NCI-H82 treated with DMSO at 0.1 percent for 48 hours (cell line): ENCODE data around the gene METTL1.

Experiments used
- DNase-seq: peaks from one replicate; lab custom pipeline; 2025; ENCODE audit not compliant: unreplicated experiment; lab: John Stamatoyannopoulos, UW

The METTL1 gene

DNA sequence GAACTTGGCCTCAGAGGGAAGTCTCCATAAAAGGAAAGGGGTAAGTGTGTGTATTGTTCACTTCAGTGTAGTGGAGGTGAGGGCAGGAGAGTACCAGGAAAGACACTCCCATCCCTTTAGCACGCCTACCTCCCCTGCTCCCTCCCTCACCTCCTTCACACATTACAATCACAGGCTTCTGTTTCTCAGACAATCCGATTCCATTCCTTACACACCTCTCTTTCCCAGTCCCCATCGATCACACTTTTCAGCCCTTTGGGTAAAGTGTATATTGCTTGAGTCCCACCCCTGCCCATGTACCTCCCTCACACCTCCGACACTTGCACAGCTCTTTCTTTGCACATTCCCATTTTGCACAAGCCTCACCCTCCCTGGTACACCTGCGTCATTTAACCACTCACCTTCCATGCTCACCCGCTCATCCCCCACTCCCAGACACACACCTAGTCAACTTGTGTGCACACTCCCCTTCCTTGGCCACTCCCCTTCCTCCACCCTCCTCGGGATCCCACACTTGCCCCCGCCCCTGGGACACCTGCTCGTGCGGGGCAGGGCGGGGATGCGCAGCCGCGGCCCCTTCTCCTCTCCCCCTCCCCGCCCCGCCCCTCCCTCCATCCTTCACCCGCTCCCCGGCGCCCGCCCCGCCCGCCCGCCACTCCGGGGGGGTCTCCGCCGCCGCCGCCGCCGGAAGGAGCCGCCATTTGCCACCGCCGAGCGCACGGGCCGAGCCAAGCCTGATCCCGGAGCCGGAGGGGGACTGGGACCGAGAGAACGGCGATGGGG lies 17.3 kb downstream of the METTL1 start, which contains the start of gene MARCHF9:
MARCHF9 (plus strand) TSS at position 693 of the 783 bp plus-strand sequence. CDS start 426 bp downstream, outside the sequence.
- peak; percentile 76 for DNase-seq

DNA sequence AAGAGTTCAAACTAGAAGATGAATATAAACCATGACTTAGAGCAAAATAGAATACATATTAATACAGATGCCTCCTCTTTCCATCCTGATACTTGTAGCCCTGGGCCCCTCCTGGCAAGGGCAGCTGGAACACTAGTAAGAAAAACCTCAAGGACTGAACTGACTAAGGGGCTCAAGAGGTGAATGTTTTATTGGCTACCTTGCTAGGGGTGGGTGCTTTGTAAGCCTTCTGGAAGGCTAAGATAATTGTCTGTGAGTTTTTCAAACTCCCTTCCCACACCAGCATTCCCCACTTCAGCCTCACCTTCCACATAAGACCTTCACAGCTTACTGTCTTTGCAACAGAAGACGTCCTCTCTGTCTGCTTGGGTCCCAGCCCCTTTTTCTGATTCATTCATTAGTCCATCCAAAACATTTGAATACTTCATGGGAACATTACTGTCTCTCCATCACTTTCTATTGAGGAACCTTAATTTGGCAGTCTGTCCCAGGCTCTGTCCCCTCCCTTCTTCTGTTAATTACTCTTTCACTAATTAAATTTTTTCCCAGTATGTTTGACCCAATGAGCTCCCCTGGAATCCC lies 18.1 kb downstream of the METTL1 start:
- no peak for DNase-seq

DNA sequence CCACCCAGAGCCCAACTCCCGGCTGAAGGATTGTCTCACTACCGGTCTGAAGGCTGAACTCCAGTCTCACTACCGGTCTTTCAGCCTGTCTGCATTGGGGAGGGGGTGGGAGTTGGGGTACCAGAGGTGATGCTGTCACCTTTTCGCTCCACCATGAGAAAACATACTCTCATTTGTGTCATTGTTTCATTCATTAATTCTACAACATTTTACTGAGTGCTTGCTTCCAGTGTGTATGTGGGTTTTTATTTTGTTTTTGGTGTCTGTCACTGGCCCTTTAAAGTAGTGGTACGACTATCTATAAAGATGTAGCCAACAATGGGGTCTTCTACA lies 19.3 kb downstream of the METTL1 start:
- DNase-seq = no peak

DNA sequence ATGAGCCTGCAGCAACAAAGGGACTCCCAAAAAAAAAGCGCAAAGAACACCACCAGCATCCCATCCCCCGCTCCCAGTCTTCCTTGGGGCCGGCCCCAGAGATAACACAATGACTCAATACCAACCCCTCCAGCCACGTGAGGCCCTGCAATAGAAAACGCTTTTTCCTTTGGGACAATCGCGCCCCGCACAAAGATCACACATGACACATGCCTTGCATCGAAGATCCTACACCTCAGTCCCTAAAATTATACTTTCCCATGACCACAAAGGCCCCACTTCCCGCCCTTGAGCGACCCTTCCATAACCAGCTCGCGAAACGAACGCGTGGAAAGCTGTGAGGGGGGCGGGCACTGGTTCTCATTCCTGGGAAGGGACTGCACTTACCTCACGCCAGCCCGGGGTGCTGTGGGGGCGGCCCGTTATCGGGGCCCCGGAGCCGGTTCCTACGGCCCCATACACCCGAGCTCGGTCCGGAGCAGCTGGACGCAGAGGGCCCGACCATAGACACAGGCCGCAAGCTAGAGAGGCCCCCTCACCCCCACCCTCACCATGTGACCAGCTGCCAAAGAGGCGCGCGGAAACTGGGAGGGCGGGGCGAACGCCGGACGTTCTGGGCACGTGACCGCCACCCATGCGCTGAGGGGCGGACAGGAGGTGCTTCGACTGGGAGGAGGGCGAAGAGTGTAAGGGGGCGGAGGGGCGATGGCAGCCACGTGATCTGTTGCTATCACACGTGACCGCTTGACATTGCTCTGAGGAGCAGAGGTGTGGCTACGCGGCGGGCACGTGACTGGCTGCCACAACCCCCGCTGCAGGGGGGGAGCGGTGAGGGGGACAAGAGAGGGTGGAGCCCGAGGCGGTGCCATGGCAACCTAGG lies 19.9 kb downstream of the METTL1 start, which contains the start of gene CDK4:
CDK4 (minus strand) TSS at position 523 of the 880 bp plus-strand sequence. CDS start 593 bp downstream, outside the sequence.
- peak; percentile 98 for DNase-seq

DNA sequence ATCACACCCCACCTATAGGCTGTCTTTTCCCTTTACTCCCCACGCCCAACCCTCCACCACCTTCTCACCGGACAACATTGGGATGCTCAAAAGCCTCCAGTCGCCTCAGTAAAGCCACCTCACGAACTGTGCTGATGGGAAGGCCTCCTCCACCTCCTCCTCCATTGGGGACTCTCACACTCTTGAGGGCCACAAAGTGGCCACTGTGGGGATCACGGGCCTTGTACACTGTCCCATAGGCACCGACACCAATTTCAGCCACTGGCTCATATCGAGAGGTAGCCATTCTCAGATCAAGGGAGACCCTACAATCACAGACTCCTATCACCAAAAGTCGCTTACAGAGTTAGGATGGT lies 20.5 kb downstream of the METTL1 start:
- DNase-seq = no peak

DNA sequence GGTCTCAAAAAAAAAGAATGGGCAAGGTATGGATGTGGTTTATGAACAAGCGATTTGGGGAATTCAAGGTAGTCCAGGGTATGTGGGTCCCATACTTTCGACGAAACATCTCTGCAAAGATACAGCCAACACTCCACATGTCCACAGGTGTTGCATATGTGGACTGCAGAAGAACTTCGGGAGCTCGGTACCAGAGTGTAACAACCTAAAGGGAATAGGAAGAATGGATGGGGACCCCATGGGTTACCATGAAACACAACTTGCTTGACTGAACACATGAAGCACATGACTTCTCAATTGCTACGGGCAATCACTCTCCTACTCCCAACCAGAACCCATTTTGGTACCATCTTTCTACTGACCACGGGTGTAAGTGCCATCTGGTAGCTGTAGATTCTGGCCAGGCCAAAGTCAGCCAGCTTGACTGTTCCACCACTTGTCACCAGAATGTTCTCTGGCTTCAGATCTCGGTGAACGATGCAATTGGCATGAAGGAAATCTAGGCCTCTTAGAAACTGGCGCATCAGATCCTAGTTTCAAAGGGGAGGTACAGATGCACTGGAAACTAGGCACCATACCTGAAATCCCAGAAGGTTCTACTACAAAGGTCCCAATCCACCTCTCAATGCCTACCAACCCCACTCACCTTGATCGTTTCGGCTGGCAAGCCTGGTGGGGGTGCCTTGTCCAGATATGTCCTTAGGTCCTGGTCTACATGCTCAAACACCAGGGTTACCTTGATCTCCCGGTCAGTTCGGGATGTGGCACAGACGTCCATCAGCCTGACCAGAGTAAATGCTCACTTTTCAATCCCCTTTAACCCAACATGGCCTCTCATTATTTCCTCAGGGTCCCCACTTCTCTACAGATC lies 21.1 kb downstream of the METTL1 start:
- no peak for DNase-seq

DNA sequence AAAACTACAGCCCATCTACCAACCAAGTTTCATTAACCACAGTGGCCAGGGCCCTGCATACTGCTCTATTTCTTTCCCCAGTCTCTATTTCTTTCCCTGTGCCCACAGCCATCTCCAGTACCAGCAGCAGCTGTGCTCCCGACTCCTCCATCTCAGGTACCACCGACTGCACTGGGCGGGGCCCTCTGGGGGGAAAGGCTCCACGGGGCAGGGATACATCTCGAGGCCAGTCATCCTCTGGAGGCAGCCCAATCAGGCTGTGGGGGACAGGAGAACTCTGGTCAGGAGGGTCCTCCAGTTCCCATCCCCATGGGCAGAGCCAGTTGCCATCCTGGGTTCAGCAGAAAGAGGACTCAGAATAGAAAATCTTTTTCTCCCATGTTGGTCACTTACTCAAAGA lies 22.8 kb downstream of the METTL1 start:
- no peak for DNase-seq

DNA sequence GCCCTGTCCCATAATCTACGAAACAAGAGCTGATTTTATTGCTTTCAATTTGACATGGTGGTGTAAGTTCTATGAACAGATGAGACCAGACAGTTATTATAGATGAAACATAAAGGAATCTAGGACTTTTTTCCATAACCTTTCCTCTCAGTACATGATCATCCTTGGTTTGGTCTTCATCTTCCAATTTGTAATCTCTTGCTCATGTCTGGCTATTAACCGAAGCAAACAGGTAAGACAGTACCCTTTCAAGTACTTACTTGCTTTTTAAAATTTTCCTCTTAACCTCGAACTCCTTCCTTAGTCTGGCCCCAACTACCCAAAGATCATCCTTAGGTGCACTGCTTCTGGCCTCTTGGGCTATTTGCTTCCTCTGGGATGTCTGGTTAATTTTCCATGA lies 25.9 kb downstream of the METTL1 start:
- DNase-seq = no peak

DNA sequence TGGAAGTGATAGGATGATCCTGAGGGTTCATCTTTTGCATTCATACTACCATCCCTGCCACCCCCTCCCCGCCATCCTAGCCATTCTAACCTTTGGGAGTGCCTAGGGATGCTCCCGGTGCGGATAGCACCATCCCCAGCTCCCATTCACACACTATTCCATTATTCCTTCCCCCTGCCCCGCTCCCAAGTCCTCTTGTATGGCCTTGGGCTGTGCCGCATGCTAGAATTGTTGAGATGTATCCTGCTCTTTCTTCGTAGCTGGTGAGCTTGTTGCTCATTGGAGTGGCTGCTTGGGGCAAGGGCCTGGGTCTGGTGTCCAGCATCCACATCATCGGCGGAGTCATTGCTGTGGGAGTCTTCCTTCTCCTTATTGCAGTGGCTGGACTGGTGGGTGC lies 26.4 kb downstream of the METTL1 start:
- DNase-seq = no peak

DNA sequence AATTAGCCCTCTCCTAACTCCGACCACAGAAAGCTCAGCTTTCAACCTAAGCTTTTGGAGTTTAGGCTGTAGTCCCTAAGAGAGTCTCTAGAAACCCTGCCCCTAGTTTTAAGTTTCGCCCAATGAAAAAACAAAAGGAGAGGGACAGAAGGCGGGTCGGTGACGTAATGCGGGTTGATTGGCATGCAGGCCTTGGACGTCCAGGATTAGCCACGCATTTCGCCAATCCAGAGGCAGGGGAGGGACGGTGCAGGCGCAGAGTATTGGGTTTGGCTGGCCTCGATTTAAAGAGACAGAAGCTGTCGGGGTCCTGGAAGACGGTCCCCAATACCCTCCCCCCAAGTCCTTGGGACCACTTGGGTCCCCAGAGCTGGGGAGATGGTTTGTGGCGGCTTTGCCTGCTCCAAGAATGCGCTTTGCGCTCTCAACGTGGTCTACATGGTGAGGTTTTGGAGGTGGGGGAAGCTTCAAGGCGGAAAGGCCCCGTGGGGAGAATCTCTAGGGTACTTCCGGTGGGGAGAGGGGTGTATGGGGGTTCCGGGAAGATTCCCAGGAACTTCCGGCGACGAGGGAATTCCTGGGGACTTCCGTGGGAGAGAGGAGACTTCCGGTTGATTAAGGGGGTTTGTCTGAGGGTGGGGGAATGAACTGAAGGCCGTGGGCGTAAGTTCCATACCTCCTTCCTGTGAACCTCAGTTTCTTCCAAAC lies 27.0 kb downstream of the METTL1 start, which contains the start of gene TSPAN31:
TSPAN31 (plus strand) TSS at position 263 of the 708 bp plus-strand sequence; CDS start at position 379, 116 bp downstream.
- peak; percentile 98 for DNase-seq

DNA sequence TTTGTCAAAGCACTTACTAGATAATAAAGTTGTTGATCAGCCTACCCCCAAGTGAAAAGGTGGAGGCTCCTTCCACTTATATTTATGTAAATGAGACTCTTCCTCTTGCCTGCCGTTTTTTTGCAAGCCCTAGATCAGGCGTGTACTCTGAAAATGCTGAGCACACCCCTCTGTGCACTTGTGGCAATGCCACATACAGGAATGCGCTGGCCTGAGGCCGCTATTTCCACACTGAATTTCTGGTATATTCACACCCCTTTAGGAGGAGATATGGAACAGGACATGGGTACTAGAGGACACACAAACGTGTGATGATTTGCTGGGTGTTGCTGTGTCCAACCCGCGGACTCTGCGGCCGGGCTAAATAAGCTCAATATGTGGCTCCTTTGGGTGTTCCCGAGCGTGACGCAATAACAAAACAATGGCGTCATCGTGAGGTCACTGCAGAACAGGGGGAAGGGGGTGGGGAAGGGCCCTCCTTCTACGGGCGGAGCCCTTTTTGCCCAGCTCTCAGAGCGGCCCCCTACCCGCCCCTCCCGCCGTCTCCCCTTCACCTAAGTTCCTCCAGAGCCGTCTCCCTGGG lies 27.6 kb downstream of the METTL1 start:
- no peak for DNase-seq

DNA sequence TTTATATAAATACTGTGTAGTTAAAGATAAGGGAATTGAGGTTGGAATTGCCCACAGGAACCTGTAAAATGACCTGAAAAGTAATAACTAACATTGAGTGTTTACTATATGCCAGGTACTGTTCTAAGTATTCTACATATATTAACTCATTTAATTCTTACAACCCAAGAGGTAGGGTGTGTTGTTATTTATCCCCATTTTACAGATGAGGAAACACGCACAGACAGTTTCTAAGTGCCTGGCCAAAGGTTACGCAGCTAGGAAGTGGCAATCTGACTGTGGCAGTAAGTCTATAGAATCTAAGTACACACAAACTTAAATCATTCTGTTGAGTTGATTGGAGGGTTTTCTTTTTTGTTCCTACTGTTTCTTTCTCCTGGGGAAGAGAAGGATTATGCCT lies 28.1 kb downstream of the METTL1 start:
- no peak for DNase-seq

DNA sequence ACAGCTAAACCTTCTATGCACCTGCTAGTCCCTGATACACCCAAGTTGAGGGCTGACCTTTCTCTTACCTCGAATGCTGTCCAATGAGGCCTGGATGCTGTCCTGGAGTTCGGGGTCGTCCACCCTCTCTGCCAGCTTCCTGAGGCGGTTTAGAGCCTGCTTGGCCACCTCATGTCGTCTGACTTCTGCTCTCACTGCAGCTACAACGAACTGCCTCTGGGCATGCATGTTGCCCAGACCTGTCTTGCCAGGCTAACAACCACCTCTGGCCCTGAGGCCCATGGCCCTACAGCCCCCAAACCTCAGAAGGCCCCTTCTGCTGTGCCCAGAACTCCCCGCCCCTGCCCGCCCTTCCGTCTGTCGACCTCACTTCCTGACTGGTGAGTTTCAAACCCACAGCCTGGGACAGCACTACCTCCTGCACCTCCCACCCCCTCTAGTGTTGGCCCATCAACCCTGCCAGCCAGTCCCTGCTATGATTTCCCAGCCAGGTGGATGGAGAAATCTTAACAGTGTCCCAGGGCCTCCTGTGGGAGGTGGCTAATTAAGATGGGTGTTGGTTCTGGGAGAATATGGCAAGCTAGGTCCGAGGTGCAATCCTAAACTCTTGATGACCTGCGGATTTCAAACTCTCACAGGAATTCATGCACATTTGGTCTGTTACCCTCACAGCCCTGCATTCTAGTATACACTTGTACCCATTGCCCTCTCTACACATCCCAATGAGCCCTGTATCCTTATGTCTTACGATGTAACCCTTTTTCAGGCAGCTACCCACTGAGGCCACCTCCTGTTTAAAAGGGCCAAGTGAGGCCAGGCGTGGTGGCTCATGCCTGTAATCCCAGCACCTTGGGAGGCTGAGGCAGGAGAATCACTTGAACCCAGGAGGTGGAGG lies 29.8 kb downstream of the METTL1 start:
- DNase-seq = no peak

DNA sequence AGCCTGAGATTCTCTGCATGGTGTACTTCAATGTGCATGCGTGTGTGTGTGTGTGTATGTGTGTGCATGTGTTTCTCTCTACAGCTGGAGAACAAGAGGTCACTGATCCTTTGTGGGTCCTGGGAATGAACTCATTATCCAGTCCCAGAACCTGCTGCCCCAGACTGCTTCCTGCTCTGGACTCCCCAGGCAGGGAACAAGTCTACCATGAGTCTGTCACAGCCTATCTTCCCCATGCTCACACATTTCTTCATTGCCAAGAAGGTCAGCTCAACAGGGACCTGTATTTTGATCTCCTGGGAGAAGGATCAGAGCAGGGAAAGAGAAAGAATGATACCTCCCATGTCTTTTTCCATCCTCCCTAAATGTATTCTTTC lies 30.5 kb downstream of the METTL1 start:
- DNase-seq = no peak

DNA sequence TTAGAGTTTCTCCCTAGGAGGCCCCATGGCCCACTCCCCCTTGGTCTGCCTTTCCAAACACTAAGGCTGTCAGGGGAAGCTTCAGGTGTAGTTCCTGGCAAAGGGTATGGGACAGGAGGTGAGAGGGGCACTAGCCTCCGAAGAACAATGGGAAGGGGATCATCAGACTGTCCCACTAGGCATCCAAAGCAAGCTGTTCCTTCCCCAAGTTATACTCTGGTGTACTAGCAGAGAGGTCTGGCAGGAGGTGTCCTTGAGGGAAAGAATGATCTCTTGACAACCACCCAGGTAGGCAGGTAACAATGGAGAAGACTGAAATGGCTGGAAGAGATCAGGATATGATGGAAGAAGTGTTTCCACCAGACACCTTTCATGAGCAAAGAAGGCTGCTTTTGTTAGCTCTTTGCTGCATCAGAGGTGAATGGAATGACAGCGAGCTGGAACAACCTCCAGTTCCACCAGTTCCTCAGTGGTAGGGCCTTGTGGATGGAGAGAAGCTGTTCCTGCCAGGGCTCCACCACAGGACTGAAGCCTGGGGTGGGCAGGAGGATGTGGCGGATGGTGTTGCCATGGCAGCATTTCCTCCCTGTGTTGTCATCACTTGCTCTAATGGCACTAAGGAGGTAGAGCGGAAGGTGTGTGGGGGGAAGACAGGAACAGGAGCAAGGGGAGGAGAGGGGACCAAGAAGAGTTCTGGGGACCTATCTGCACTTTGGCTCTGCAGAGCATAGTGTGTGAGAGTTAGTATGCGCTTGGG lies 31.1 kb downstream of the METTL1 start:
- no peak for DNase-seq

DNA sequence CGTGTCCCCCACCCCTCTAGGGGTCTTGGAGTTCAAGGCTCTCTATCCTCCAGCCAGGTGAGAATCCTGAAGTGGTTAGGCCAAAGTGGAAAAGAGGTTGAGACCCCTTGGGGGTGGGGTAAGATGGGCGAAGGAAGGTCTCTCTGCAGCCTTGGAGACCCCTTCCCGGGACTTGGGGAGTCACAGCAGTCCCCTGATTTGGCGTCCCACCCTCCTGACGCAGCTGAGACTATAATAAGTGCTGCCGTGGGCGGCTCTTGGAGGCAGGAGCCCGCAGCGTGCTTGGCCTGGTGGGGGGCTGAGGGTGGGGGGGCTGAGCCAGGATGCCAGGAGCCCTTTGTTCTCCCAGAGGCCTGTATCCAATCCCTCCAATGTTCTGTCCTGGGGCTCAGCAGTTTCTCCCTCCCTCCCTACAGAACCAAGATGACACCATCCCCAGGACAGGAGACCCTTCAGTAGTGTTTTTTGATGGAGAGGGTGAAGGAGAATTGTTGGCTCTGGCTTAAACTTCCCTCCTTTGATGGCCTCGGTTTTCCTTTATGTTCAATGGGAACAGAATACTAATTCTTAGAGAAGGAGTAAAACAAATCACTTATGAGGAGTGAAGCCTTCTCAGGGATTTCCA lies 31.9 kb downstream of the METTL1 start:
- DNase-seq = no peak

DNA sequence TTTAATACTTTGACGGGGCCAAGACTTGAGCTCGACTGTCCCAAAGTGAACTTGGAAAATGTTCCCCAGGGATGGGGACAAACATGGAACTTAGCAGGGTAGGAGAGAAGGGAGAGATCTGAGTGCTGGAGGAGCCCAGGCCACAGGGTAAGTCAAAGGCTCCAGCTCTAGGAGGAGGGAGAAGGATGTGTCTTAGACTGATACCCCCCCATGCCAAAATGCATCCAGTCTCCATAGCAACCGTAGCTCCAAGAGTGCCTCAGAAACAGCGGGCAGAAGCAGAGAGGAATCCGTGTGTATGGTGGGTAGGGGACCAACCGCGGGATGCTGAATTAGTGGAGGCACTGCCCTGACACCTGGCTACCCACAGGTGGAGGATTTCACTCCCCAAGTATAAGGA lies 32.5 kb downstream of the METTL1 start:
- DNase-seq = no peak
